Neural cell (in vitro differentiated cells): ENCODE results near the gene C12orf42. TPM values are rescaled to one million over a fixed set of nuclear protein-coding genes. Genes with fewer than 3 reads are reported as not detected.

Experiments
- H2AFZ ChIP-seq: fragments of 200-600, 300-800 bp; sonication (generic), shearing (Covaris generic); 2 replicates; pipeline ENCODE4 v1.6.0; 2014; ENCODE audit warnings: low read depth, mild to moderate bottlenecking, antibody characterized with exemption, low read length, moderate library complexity
- H3F3A ChIP-seq: fragments of 200-600 bp; shearing (Covaris generic); 2 replicates; pipeline ENCODE4 v1.6.1; 2016; ENCODE audit warnings: mild to moderate bottlenecking, moderate library complexity, mixed read lengths, antibody characterized with exemption, low read length; ENCODE audit not compliant: insufficient read depth, poor library complexity, severe bottlenecking
- H3K27ac ChIP-seq: fragments of 200-600, 300-800 bp; sonication (generic), shearing (Covaris generic); 2 replicates; pipeline ENCODE4 v1.5.1; 2014; ENCODE audit warnings: mild to moderate bottlenecking, low read length, moderate library complexity
- H3K27me3 ChIP-seq: fragments of 300-800, 200-600 bp; sonication (generic), shearing (Covaris generic); 2 replicates; pipeline ENCODE4 v1.6.0; 2014; ENCODE audit warnings: mild to moderate bottlenecking, low read depth, low read length, moderate library complexity; ENCODE audit not compliant: insufficient read depth
- H3K36me3 ChIP-seq: fragments of 300-800, 200-600 bp; sonication (generic), shearing (Covaris generic); 2 replicates; pipeline ENCODE4 v1.5.1; 2014; ENCODE audit warnings: mild to moderate bottlenecking, antibody characterized with exemption, low read length, moderate library complexity; ENCODE audit not compliant: insufficient read depth
- H3K4me2 ChIP-seq: fragments of 300-800, 200-600 bp; sonication (generic), shearing (Covaris generic); 2 replicates; pipeline ENCODE4 v1.6.0; 2014; ENCODE audit warnings: mild to moderate bottlenecking, low read length
- H3K4me3 ChIP-seq: fragments of 300-800, 200-600 bp; sonication (generic), shearing (Covaris generic); 2 replicates; pipeline ENCODE4 v1.5.1; 2014; ENCODE audit warnings: mild to moderate bottlenecking, low read length, moderate library complexity
- H3K79me2 ChIP-seq: fragments of 200-600 bp; shearing (Covaris generic); replicated peaks from 2 replicates; pipeline ENCODE4 v1.6.0; 2014; ENCODE audit warnings: mild to moderate bottlenecking, low read length, moderate library complexity; ENCODE audit not compliant: insufficient read depth
- H3K9ac ChIP-seq: fragments of 300-800, 200-600 bp; sonication (generic), shearing (Covaris generic); 2 replicates; pipeline ENCODE4 v1.6.1; 2016; ENCODE audit warnings: mild to moderate bottlenecking, low read length, mixed read lengths
- H3K9me2 ChIP-seq: fragments of 200-600 bp; shearing (Covaris generic); 2 replicates; pipeline ENCODE4 v1.6.1; 2016; ENCODE audit warnings: mild to moderate bottlenecking, low read length, mixed read lengths; ENCODE audit not compliant: insufficient read depth
- H3K9me3 ChIP-seq: fragments of 200-600, 300-800 bp; sonication (generic), shearing (Covaris generic); 2 replicates; pipeline ENCODE4 v1.6.1; 2016; ENCODE audit warnings: mild to moderate bottlenecking, mixed run types, low read length, moderate library complexity, mixed read lengths
- H4K20me1 ChIP-seq: fragments of 200-600 bp; shearing (Covaris generic); 2 replicates; pipeline ENCODE4 v1.6.1; 2016; ENCODE audit warnings: mild to moderate bottlenecking, mixed run types; ENCODE audit not compliant: insufficient read depth
- EZH2 ChIP-seq: fragments of 200-600, 300-800 bp; shearing (Covaris generic), sonication (generic); IDR thresholded peaks from 2 replicates; pipeline ENCODE4 v1.6.1; 2014; ENCODE audit warnings: antibody characterized with exemption, low read length, borderline replicate concordance, mild to moderate bottlenecking; ENCODE audit not compliant: insufficient read depth, poor library complexity, severe bottlenecking
- MXI1 ChIP-seq: fragments of 450-650 bp; conservative IDR thresholded peaks from 2 replicates; pipeline ENCODE4 v1.6.1; 2014; ENCODE audit warnings: antibody characterized with exemption, mild to moderate bottlenecking; ENCODE audit not compliant: poor library complexity, severe bottlenecking
- RAD21 ChIP-seq: fragments of 450-650 bp; conservative IDR thresholded peaks from 2 replicates; pipeline ENCODE4 v1.6.1; 2014; ENCODE audit warnings: antibody characterized with exemption, mild to moderate bottlenecking, moderate library complexity
- SMC3 ChIP-seq: fragments of 450-650 bp; conservative IDR thresholded peaks from 2 replicates; pipeline ENCODE4 v1.6.1; 2014; ENCODE audit warnings: antibody characterized with exemption, mild to moderate bottlenecking, moderate library complexity; ENCODE audit not compliant: poor library complexity
- polyA plus RNA-seq: library from polyadenylated mRNA; depleted of rRNA; stranded (reverse); fragments of >200 nt; gene quantifications from 2 replicates; pipeline ENCODE4 v1.2.3, GENCODE V29; 2014
- TF ChIP-seq, protein P1 (sequence below): fragments of 450-650 bp; IDR thresholded peaks from 2 replicates; pipeline ENCODE4 v1.5.1; 2014; ENCODE audit warnings: antibody characterized with exemption, mild to moderate bottlenecking, moderate library complexity; ENCODE audit not compliant: poor library complexity, severe bottlenecking

Gene C12orf42
- polyA plus RNA-seq, 1 donor from 2014 or later: 0.54 TPM

DNA sequence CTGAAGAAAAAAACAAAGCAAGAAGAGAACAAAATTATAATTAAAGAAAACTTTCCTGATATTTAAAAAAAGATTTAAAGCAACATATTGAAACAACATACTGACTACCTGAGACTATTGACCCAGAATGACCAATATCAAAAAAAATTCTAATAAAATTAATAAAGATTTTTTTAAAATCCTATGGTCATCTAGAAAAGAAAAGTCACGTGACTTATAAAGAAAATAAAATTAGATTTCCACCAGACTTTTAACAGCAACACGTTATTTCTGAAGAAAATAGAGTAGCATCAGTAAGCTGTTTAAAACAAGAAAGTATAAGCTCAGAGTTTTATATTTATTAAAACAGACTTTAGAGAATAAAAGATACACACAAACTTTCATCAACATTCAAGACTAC is 238.0 kb downstream of the C12orf42 start:
- no peaks in the 10 kb centered on the region for H3K27me3 ChIP-seq
- H3K9ac ChIP-seq: no peak overlapping the region
- no peak overlapping the region for H2AFZ ChIP-seq
- no peak for TF ChIP-seq EZH2
- TF ChIP-seq RAD21: no peak
- no peak for TF ChIP-seq MXI1
- TF ChIP-seq SMC3: no peak
- TF ChIP-seq, protein P1, sequence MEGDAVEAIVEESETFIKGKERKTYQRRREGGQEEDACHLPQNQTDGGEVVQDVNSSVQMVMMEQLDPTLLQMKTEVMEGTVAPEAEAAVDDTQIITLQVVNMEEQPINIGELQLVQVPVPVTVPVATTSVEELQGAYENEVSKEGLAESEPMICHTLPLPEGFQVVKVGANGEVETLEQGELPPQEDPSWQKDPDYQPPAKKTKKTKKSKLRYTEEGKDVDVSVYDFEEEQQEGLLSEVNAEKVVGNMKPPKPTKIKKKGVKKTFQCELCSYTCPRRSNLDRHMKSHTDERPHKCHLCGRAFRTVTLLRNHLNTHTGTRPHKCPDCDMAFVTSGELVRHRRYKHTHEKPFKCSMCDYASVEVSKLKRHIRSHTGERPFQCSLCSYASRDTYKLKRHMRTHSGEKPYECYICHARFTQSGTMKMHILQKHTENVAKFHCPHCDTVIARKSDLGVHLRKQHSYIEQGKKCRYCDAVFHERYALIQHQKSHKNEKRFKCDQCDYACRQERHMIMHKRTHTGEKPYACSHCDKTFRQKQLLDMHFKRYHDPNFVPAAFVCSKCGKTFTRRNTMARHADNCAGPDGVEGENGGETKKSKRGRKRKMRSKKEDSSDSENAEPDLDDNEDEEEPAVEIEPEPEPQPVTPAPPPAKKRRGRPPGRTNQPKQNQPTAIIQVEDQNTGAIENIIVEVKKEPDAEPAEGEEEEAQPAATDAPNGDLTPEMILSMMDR: no peak
- H3K4me2 ChIP-seq: no peak overlapping the region
- H3K4me3 ChIP-seq: no peak overlapping the region
- H3F3A ChIP-seq: no peaks in the 10 kb centered on the region
- no peaks in the 10 kb centered on the region for H4K20me1 ChIP-seq
- no peaks in the 10 kb centered on the region for H3K36me3 ChIP-seq
- no peaks in the 10 kb centered on the region for H3K9me3 ChIP-seq
- H3K9me2 ChIP-seq: no peaks in the 10 kb centered on the region
- no peak overlapping the region for H3K27ac ChIP-seq
- H3K79me2 ChIP-seq: no peaks in the 10 kb centered on the region

Other genes with a start within 250 kb of the C12orf42 start
- gene STAB2, start 91.3 kb upstream of the C12orf42 start, polyA plus RNA-seq: not detected in 2 replicates